ENCODE measurements around the gene CTNNA2. TPM values are rescaled to one million over a fixed set of nuclear protein-coding genes. Genes with fewer than 3 reads are reported as not detected.

Gene CTNNA2
- total RNA-seq, 1 experiment from 2014 or later: not detected

DNA sequence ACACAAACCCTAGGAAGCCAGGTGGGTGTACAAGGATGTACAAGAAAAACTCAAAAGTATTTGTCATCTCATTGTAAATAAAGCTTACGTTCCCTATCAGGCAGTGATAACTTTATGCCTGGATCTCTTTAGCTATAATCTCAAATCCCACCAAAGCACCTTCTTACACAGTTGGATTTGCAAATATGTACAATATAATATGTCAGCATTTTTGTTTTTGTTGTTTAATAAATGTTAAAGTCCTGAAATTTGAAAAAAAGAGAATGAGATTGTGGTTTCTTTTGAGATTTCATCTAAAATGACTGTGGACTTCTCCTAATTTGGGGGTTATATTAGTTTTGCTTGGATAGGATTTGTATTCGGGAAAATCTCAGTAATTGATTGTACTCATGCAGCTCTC lies 709.8 kb downstream of the CTNNA2 start:
- in situ Hi-C loops (cut with HindIII; ENCODE audit: low pct_unique_long_range_greater_than_20kb, low sequenced_read_pairs): no loop called here
- DNase-seq (ENCODE audit: low read depth): no peak

DNA sequence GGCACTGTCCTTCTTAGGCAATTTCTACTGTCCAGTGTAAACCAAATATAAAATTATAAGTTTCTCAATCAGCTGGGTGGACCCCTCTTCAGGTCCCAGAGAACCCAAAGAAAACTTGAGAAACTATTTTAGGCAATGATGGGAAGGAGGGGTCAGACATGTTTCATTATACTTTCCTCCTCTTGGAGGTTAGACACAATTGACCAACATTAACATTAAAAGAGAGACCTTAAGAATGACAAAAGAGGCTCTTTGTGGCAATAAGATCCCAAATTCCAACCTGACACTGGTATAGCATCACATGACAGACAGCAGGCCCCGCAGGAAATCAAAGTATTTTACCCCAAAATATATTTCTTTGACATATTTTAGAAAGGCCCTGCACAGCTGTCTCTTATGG lies 718.6 kb downstream of the CTNNA2 start:
- DNase-seq (ENCODE audit: low read depth): no peak
- in situ Hi-C loops (cut with HindIII; ENCODE audit: low pct_unique_long_range_greater_than_20kb, low sequenced_read_pairs): no loop called here

DNA sequence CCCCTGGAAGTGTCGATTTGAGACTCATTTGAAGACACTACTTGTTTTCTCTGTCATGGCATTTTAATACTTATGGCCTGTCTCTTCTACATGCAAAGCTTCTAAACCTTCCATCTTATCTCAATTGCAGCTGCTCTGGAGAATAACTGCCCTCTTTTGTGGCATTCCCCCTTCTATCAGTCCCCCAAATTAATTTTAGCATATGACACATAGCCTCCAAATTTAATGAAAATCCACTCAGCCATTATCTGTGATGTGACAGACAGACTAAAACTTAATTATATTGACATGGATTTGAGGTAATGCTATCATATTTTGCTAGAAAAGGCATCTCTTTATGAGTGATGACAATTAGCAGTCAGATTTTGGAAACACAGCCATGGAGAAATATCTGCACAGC lies 720.5 kb downstream of the CTNNA2 start:
- no peak for DNase-seq (ENCODE audit: low read depth)
- in situ Hi-C loops (cut with HindIII; ENCODE audit: low pct_unique_long_range_greater_than_20kb, low sequenced_read_pairs): no loop called here

- peak; percentile 10 for DNase-seq (ENCODE audit: low read depth)
- in situ Hi-C loops (cut with HindIII; ENCODE audit: low pct_unique_long_range_greater_than_20kb, low sequenced_read_pairs): no loop called here
Measured at GRCh38 chr2:80238692-80239469, 726.0 kb downstream of the CTNNA2 start.

DNA sequence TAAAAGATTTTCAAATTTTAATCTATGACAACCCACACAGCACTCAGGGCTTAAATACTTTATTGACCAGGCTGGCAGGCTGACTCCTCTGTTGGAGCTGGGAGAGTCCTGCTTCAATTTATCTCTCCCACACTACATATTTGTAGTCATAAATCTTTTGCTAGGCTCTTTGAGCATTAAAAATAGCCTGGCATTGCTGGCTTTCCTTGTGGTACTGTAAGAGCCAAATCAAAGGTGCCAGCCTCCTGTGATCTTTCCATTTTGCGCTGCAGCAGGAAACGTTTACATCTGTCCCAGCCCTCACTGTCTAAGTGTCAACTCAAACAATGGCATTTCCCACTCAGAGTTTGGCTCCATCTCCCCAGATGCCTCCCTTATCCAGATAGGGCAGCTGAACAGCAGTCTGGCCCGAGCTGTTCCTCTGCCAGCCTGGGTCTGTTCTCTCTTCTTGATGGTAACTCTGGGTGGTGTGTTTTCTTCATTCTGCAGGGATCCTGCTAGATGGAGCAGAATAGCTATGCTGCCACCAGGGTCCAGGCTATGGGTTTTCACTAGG lies 729.6 kb downstream of the CTNNA2 start:
- in situ Hi-C loops (cut with HindIII; ENCODE audit: low pct_unique_long_range_greater_than_20kb, low sequenced_read_pairs): no loop called here
- no peak for DNase-seq (ENCODE audit: low read depth)

DNA sequence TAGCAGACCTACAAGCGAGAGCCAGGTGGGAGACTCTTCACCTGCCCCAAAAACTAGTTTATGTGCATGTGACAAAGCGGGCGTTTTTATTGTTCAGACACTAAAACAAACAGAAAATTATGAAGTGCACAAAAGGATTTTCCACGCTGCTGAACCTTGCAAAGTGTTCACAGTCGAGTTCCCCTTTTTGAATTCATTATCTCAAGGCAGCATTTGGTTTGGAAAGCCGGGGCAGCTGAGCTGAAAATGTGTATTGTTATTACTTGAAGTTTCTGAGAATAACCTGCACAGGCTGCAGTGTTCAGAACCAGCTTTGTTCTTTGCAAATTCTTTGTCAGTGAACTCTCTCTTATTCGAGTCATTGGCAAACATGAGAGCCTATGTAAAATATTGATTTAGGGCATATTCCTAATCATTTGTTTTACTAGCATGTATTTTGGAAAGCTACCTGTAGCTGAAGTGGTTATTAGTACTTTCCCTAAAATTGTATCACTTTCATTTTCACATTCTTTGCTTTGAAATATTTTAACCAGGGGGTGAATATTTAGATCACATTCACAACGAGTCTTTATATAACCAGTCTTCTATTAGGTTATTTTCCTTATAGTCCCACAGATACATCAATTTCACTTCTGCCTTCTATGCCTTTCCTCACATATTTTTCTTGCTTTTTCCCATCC lies 732.2 kb downstream of the CTNNA2 start:
- DNase-seq (ENCODE audit: low read depth): no peak
- in situ Hi-C loops (cut with HindIII; ENCODE audit: low pct_unique_long_range_greater_than_20kb, low sequenced_read_pairs): no loop called here

- in situ Hi-C loops (cut with HindIII; ENCODE audit: low pct_unique_long_range_greater_than_20kb, low sequenced_read_pairs): no loop called here
- no peak for DNase-seq (ENCODE audit: low read depth)
Measured at GRCh38 chr2:80246534-80246933, 733.7 kb downstream of the CTNNA2 start.

- no peak for DNase-seq (ENCODE audit: low read depth)
- in situ Hi-C loops (cut with HindIII; ENCODE audit: low pct_unique_long_range_greater_than_20kb, low sequenced_read_pairs): no loop called here
Measured at GRCh38 chr2:80247339-80247738, 734.5 kb downstream of the CTNNA2 start.

DNA sequence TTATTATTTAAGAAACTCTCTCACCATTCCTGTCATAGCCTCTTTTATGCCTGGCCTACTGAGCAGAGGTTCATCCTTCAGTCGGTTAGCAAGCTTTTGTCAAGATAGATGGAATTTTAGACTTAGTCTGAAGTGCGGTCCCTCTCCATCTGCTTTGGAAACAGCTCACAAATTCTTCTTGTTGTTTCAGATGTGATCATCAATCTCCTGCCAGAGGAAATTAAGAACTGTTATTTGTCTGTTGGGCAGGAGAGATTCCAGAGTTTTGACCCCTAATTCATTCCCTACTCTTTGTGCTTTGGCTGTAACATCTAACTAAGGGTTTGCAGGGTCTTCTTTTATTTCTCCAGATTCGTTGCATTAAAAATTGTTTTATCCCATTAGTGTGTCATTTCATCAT lies 735.3 kb downstream of the CTNNA2 start:
- no peak for DNase-seq (ENCODE audit: low read depth)
- in situ Hi-C loops (cut with HindIII; ENCODE audit: low pct_unique_long_range_greater_than_20kb, low sequenced_read_pairs): no loop called here

DNA sequence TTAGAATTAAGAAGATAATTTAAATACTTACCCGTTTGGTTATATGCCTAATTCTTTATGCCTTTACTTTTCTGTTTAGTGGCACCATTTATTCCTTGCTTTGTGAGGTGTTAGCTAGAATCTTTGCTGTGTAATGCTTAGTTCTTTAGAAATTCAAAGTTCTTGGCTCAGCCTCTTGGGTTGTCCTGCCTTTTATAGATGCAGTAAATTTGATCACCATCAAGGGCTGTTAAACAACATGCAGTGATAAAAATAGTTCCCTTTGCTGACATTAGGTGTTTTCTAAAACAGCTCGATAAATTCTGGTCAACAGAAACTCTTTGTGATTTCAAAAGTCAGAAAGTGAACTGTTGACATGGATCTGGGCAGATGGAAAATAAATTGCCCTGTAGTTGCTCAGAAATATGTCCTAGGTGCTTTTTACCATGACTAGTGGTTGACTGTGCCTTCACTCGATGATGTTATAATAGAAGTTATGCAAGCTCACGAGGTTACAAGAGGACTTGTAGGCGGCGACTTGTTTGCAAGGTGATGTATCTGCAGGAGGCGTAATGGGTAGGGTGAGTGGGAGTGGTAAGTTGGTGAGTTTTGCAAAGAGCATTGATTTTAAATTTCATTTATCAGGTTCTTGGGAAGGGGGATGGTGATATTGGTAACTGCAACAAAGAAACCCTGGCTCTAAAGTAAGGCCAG lies 739.6 kb downstream of the CTNNA2 start:
- in situ Hi-C loops (cut with HindIII; ENCODE audit: low pct_unique_long_range_greater_than_20kb, low sequenced_read_pairs): no loop called here
- no peak for DNase-seq (ENCODE audit: low read depth)

- in situ Hi-C loops (cut with HindIII; ENCODE audit: low pct_unique_long_range_greater_than_20kb, low sequenced_read_pairs): no loop called here
- peak; percentile 2 for DNase-seq (ENCODE audit: low read depth)
Measured at GRCh38 chr2:80255918-80256781, 743.3 kb downstream of the CTNNA2 start.

- in situ Hi-C loops (cut with HindIII; ENCODE audit: low pct_unique_long_range_greater_than_20kb, low sequenced_read_pairs): no loop called here
Measured at GRCh38 chr2:80256782-80257167, 743.9 kb downstream of the CTNNA2 start.

DNA sequence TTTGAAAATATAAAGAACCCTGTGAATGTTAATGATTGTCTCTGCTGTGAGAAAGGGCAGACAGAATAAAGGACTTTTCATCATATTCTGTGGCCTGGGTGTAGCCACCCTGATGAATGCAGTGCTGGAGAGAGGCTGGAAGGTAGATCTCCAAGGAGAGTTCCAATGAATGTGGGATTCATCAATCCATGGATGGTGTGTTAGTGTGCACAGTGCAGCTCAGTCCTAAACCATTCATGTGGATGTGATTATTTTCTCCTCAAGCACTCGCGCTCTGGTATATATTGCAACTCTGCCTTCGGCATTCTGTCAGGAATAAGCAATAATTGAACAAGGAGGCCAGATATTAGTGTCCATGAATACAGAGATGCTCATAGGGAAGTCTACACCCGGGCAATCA lies 744.6 kb downstream of the CTNNA2 start:
- DNase-seq (ENCODE audit: low read depth): no peak
- in situ Hi-C loops (cut with HindIII; ENCODE audit: low pct_unique_long_range_greater_than_20kb, low sequenced_read_pairs): no loop called here

More at GRCh38 chr2:80256782-80257167, 743.9 kb downstream of the CTNNA2 start:
- no peak for DNase-seq (ENCODE audit: low read depth)

DNA sequence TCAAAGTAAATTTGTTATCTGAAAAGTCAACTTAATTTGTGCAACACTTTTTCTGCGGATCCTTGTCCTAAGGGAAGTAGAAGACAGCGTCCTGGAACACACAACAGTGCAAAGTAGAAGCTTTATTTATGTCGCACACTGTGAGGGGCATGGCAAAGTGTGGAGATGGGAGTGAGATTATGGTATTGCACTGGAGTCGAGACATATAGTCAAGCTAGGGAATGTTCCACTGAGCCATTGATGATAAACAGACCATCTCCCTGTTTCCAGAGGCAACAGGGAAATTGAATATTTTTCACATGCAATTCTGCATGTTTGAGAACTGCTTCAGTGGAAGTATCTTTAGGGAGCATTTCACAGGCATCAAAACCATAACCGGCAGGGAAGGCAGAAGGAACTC lies 745.5 kb downstream of the CTNNA2 start:
- DNase-seq (ENCODE audit: low read depth): no peak
- in situ Hi-C loops (cut with HindIII; ENCODE audit: low pct_unique_long_range_greater_than_20kb, low sequenced_read_pairs): no loop called here

DNA sequence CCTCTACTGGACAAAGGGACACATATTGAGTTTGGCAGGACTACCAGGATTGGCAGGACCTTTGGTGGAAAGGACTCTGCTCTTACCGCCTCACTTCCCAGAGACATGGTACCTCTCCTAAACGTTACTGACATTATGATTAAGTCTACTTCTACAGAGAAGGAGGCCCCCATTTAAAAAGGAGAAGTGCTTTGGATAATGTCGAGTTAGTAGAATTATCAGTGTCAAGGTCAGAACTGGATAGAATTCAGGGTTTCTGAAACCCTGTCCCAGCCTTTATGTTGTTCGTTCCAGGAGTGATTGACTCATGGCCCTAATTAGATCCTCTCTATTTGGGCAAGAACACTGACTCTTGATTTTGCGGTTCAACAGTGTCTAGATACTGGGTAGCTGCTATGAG lies 745.9 kb downstream of the CTNNA2 start:
- DNase-seq (ENCODE audit: low read depth): no peak
- in situ Hi-C loops (cut with HindIII; ENCODE audit: low pct_unique_long_range_greater_than_20kb, low sequenced_read_pairs): no loop called here

GRCh38 chr2:80259292-80259691 lies 746.4 kb downstream of the CTNNA2 start:
- DNase-seq (ENCODE audit: low read depth): no peak
- in situ Hi-C loops (cut with HindIII; ENCODE audit: low pct_unique_long_range_greater_than_20kb, low sequenced_read_pairs): no loop called here

DNA sequence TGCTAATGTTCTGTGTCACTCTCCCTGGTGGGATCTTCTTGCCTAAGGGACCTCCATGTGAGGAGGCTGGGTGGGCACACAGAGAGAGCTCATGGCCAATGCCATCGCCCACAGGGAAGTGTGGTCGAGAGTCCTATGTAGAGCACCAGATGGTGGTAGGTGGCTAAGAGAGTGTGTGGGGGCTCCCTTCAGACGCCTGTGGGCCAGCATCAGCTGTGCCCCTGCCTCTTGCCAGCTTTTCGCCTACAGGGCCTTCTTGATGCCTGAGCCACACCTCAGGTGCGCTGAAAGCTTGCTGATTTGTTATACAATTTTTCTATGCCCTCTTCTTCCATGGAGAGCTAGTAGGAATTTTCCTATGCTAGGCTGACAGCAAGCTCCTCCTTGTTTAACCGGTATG lies 753.4 kb downstream of the CTNNA2 start:
- DNase-seq (ENCODE audit: low read depth): no peak
- in situ Hi-C loops (cut with HindIII; ENCODE audit: low pct_unique_long_range_greater_than_20kb, low sequenced_read_pairs): no loop called here

- DNase-seq (ENCODE audit: low read depth): no peak
- in situ Hi-C loops (cut with HindIII; ENCODE audit: low pct_unique_long_range_greater_than_20kb, low sequenced_read_pairs): no loop called here
Measured at GRCh38 chr2:80269806-80270205, 757.0 kb downstream of the CTNNA2 start.
